HFFc6 (cell line): ENCODE data around the gene EVA1A. TPM values are rescaled to one million over a fixed set of nuclear protein-coding genes. Genes with fewer than 3 reads are reported as not detected.

Source experiments
- DNase-seq: peaks from one replicate; pipeline ENCODE4 v3.0.0-alpha.2; 2018
- H3K27ac Mint-ChIP-seq: 2 replicates; pipeline ENCODE4 v1.8.0; 2020; ENCODE audit warnings: mild to moderate bottlenecking, mixed read lengths
- H3K27me3 Mint-ChIP-seq: 2 replicates; pipeline ENCODE4 v1.8.0; 2021; ENCODE audit warnings: mild to moderate bottlenecking, moderate library complexity, mixed read lengths; ENCODE audit not compliant: insufficient read depth
- H3K36me3 Mint-ChIP-seq: 2 replicates; pipeline ENCODE4 v1.8.0; 2021; ENCODE audit warnings: low read depth, mixed read lengths
- H3K4me1 Mint-ChIP-seq: 2 replicates; pipeline ENCODE4 v1.8.0; 2020; ENCODE audit warnings: low read depth, mixed read lengths
- H3K4me3 Mint-ChIP-seq: 2 replicates; pipeline ENCODE4 v1.8.0; 2020; ENCODE audit warnings: mild to moderate bottlenecking, moderate library complexity, mixed read lengths
- H3K9me3 Mint-ChIP-seq: 2 replicates; pipeline ENCODE4 v1.8.0; 2020; ENCODE audit warnings: mild to moderate bottlenecking, mixed read lengths
- total RNA-seq, 6 experiments: library from RNA; stranded (reverse); fragmentation: NEBNext Ultra II Directional; extraction: Animal tissue kit (Norgen Biotek cat#: 25700); gene quantifications; 2 replicates in 1 of 6; 3 replicates in 5 of 6; pipeline ENCODE4 v1.2.3, GENCODE V29; 2021
- TF ChIP-seq, protein P1 (sequence below): fragments of 200-600 bp; sonication (generic); IDR thresholded peaks from 2 replicates; pipeline ENCODE4 v1.5.0; 2021; ENCODE audit warnings: antibody characterized with exemption, mild to moderate bottlenecking

Gene EVA1A
- total RNA-seq, 6 experiments from 2014 or later, result 61.7 to 75.2 (median 68.8) TPM

DNA sequence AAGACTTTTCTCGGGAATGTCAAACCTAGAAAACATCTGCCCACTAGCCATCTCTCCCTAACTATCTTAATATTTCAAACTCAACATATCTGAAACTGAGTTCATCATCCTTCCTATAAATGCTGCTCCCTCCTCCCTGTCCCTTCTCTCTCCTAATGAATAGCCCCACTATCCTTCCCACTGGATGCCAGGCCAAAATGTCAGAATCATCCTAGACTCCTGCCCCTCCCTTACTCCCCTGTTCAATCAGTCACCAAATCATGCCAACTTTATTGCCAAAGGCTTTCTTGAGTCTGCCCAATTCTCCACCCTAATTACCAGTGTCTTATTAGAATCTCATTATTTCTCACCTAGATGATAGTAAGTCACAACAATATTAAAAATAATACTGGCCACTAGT lies 8.5 kb downstream of the EVA1A start:
- TF ChIP-seq, protein P1, sequence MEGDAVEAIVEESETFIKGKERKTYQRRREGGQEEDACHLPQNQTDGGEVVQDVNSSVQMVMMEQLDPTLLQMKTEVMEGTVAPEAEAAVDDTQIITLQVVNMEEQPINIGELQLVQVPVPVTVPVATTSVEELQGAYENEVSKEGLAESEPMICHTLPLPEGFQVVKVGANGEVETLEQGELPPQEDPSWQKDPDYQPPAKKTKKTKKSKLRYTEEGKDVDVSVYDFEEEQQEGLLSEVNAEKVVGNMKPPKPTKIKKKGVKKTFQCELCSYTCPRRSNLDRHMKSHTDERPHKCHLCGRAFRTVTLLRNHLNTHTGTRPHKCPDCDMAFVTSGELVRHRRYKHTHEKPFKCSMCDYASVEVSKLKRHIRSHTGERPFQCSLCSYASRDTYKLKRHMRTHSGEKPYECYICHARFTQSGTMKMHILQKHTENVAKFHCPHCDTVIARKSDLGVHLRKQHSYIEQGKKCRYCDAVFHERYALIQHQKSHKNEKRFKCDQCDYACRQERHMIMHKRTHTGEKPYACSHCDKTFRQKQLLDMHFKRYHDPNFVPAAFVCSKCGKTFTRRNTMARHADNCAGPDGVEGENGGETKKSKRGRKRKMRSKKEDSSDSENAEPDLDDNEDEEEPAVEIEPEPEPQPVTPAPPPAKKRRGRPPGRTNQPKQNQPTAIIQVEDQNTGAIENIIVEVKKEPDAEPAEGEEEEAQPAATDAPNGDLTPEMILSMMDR, result no peak
- H3K9me3 Mint-ChIP-seq, result no peaks in the 10 kb centered on the region
- H3K36me3 Mint-ChIP-seq, result peaks cover 42% of the 10 kb centered on the region
- H3K27me3 Mint-ChIP-seq, result peaks cover 2% of the 10 kb centered on the region
- peak overlapping the region; percentile 10; the same call in 1 of the 2 replicates for H3K27ac Mint-ChIP-seq
- DNase-seq, result no peak
- no peak overlapping the region for H3K4me3 Mint-ChIP-seq
- peaks cover 91% of the 10 kb centered on the region for H3K4me1 Mint-ChIP-seq

DNA sequence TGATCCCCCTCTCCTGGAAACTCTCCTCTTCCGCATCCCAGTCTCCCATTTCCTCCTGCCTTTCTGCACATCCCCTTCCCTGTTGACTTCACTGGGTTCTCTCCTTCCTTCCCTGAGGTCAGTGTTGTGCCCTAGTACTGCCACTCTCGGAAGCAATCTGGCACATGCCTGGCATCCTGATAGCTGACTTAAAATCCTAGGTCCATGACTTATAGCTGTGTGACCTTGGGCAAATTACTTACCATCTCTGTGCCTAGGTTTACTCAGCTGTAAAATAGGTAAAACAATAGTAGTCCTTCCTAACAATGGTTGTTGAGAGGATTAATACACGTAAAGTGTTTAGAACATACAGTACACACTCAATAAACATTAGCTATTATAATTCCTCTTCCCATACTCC lies 9.3 kb downstream of the EVA1A start:
- peaks cover 41% of the 10 kb centered on the region for H3K36me3 Mint-ChIP-seq
- peaks cover 91% of the 10 kb centered on the region for H3K4me1 Mint-ChIP-seq
- H3K27me3 Mint-ChIP-seq, result peaks cover 2% of the 10 kb centered on the region
- TF ChIP-seq, protein P1, result no peak
- no peaks in the 10 kb centered on the region for H3K9me3 Mint-ChIP-seq
- no peak overlapping the region for H3K4me3 Mint-ChIP-seq
- DNase-seq, result no peak
- peak overlapping the region; percentile 37; the same call in 1 of the 2 replicates for H3K27ac Mint-ChIP-seq

DNA sequence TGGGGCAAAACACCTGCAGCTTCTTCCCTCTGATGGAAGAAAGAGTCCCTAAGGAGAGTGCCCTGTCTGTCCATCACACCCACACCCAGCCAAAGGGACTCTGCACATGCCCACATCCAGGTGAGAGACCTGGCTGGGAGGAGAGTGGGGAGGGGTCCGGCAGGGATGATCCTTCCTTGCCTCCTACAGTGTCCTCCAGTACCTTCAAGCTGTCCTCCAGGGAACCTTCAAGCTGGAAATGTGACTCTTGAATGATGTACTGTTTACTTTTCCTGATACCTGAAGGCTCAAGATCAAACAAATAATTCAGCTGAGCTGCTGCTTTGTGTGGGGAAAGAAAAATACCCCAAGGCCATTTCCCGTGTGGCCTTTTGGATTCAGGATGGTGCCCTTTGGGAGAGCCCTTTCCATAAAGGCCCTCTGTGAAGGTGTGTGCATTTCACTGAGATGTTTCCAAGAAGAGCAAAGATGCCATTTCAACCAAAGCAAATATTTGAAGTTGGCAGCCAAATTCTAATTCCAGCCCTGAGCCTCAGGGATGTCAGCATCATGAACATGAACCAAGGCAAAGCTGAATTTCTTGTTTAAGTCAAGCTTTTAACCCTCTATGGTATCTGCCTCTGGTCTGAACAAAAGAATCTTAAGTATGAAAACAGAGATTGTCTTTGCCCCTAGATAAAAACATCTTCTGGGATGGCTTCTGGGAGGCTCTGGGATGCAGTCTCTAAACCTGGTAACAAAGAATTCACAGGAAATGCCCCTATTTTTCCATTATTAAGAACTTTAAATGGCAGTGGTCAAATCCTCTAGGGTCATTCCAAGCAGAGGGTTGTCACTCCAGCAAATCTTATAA lies 11.1 kb downstream of the EVA1A start:
- DNase-seq, result no peak
- Mint-ChIP-seq H3K27ac (no peak overlapping the region; the same call in 1 of the 2 replicates), H3K36me3 (peaks cover 48% of the 10 kb centered on the region), H3K27me3 (no peaks in the 10 kb centered on the region; the same call in 1 of the 2 replicates), H3K4me3 (no peak overlapping the region), H3K4me1 (peaks cover 90% of the 10 kb centered on the region), H3K9me3 (no peaks in the 10 kb centered on the region)
- TF ChIP-seq, protein P1, result no peak

DNA sequence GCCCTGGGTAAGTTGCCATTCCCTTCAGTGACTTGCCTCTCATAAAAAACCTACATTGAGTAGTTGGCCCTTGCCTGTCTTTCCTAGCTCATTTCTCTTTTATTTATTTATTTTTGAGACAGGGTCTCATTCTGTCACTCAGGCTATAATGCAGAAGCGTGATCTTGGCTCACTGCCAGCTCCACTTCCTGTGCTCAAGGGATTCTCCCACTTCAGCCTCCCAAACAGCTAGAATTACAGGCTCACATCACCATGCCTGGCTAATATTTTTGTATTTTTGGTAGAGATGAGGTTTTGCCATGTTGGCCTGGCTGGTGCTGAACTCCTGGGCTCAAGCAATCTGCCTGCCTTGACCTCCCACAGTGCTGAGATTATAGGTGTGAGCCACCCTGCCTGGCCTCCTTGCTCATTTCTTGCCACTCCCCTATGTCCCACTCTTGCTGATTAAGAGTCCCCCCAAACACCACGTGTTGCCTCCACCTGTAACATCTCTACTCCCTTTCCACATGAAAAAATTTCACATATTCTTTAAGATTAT lies 12.6 kb downstream of the EVA1A start:
- peaks cover 43% of the 10 kb centered on the region for H3K36me3 Mint-ChIP-seq
- H3K9me3 Mint-ChIP-seq, result no peaks in the 10 kb centered on the region
- peak overlapping the region; percentile 9; the same call in 1 of the 2 replicates for H3K4me3 Mint-ChIP-seq
- no peak for DNase-seq
- TF ChIP-seq, protein P1, result no peak
- no peaks in the 10 kb centered on the region; the same call in 1 of the 2 replicates for H3K27me3 Mint-ChIP-seq
- peaks cover 77% of the 10 kb centered on the region for H3K4me1 Mint-ChIP-seq
- H3K27ac Mint-ChIP-seq, result peak overlapping the region; percentile 88

DNA sequence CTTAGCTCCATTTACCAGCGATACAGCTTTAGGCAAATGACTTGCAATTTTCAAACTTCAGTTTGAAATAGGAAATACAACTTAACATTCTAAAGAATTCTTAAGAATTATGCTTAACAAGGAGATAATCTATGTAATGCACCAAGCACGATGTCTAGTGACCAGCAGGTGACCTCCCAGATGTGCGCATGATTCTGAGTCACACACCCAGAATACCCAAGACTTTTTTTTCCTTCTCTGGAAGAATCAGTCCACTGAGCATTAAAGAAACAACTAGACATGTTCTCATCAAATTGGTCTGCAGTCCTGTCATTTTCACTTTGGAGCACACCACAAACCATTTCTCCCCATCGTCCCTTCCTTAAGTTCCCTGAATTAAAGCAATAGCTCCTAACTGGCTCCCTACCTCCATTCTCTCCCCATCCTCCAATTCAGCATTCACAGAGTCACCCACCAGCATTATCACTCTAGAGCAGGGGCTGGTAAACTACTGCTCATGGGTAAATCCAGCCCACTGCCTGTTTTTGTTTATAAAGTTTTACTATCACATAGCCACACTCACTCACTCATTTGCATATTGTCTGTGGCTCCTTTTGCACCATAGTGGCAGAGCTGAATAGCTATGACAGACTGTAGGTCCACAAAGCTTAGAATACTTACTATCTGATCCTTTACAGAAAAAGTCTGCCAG lies 13.2 kb downstream of the EVA1A start:
- Mint-ChIP-seq H3K9me3 (no peaks in the 10 kb centered on the region), H3K27ac (peak overlapping the region; percentile 88), H3K4me1 (peaks cover 74% of the 10 kb centered on the region), H3K4me3 (peak overlapping the region; percentile 65), H3K36me3 (peaks cover 42% of the 10 kb centered on the region), H3K27me3 (no peaks in the 10 kb centered on the region; the same call in 1 of the 2 replicates)
- TF ChIP-seq, protein P1, result peak; percentile 57
- peak; percentile 76 for DNase-seq
